Activated CD4-positive, alpha-beta T cell treated with anti-CD3 and anti-CD28 coated beads, Interleukin-2, amount 50 U/mL, for 4 hours (primary cell): ENCODE measurements around the gene SORCS2.

Experiments used
- DNase-seq, 2 experiments: peaks; one replicate each; pipeline ENCODE4 v3.0.0-alpha.2; 2020

Gene SORCS2

DNA sequence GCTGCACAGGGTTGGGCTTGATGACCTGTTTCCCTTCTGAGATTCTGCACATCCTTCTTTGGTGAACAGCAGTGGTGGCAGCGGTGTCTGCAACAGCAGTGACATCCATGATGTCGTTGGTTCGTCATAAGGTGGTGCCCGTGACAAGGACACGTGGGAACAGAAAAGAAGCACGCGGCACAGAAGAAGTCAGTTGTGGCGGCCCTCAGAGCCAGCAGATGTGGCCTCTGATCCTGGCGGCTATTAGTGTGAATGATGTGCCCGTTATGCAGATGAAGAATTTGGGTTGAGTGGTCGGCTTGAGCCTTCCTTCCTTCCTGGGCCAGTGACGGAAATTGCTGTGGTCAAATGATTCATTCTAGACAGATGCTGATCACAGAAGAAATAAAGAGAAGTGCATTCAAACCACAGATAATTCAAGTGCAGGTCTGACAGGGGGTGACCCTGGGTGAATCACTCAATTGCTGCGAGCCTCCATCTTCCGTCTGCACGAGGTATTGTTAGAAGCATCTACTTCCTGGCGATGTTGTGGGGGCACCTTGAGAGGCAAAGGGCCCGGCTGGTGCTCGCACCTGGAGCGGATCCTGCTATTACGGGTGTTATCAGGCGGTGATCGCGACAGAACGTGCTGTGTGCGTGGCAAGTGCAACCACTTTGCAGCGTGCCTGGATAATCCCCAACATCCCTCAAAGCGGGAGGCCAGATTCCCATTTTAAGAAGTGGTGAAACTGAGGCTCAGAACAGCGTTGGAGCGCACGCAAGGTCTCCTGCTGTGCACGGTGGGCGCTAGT, 457.6 kb downstream of the SORCS2 start:
- peak; percentile 8 to 20 for DNase-seq

DNA sequence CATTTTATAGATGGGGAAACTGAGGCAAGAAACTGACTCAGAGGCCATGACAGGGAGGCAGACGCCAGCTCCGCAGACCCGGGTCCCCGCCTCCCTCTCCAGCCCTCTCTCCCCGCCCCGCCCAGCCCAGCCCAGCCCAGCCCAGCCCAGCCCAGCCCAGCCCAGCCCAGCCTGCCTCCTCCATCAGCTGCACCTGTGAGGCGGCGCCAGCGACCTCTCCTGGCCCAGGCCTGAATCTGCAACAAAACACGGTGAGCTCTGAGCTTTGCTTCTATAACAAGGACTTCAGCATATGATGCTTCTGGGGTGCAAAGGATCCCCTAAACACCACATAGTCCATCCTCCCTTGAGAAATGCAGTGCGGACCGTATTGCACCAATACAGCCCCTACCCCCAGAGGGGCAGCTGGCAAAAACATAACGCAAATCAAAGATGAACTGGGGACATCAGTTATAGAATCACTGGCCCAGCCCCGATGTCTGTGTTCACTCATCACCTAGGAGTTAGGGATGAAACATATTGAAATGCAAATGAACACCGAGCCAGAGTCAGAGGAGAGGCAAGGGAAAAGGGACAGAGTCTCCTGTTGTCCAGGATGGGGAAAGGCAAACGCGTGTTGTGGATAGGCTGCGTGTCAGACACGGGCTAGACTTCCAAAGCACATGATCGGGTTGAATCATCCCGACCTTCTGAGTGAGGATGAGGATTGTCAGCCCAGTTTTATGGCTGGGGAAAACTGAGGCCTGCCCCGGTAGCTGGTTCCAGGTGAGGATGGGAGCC, 458.5 kb downstream of the SORCS2 start:
- no peak for DNase-seq

- no peak for DNase-seq
Measured at GRCh38 chr4:7651461-7651921, 459.2 kb downstream of the SORCS2 start.

DNA sequence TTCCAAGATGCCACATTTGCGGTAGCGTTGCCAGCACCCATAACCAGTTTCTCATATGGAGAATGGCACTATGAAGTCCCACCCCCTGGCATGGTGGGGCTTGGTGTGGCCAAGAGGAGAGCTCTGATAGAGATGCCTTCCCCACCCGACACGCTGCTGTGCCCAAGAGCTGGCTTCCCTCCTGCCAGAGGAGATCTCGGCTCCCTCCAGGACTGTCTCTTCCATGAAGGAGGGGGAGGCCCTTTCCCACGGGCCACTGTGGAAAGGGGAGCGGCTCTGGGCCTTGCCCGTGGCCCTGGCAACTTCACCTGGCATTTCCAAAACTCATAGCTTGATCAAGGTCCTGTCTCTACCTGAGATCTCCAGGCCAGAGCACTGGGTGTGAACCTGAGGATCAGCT, 459.7 kb downstream of the SORCS2 start:
- DNase-seq = no peak

DNA sequence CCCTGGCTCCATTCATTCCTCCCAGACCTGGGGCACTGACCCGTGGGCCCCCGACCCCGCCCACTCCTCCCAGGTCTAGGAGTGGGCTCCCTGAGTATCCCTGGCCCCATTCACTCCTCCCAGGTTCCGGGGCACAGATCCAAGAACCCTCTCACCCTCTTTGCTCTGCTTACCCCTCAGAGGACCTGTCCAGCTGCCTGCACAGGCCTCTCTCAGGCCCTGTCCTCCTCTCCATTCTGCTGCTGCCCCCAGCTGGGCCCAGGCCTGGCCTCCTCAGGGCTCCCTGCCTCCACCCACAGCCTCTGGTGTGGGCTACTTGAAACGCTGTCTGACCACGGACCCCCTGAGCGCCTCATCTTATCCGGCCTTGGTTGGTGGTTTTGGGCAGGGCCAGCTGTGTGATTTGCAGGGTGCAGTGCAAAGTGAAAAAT, 460.1 kb downstream of the SORCS2 start:
- no peak for DNase-seq

DNA sequence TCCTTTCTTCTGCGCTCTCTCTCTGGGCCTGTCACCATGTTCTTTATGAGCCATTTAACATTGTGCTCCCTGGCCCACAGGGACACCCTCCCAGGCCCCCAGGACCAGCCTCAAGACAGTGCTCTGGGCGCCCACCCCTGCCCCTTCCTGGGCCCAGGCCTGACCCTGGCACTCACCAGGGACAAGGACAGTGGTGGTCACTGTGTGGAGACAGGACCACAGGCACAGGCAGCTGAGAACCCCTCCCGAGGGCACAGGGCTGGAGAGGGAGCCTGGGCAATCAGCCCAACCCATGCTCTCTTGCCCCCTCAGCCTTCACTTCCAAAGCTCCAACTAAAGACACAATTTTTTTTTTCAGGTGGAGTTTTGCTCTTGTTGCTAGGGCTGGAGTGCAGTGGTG, 460.6 kb downstream of the SORCS2 start:
- no peak for DNase-seq

GRCh38 chr4:7653510-7654369, 461.4 kb downstream of the SORCS2 start:
- no peak for DNase-seq

GRCh38 chr4:7654550-7655445, 462.5 kb downstream of the SORCS2 start:
- no peak for DNase-seq

DNA sequence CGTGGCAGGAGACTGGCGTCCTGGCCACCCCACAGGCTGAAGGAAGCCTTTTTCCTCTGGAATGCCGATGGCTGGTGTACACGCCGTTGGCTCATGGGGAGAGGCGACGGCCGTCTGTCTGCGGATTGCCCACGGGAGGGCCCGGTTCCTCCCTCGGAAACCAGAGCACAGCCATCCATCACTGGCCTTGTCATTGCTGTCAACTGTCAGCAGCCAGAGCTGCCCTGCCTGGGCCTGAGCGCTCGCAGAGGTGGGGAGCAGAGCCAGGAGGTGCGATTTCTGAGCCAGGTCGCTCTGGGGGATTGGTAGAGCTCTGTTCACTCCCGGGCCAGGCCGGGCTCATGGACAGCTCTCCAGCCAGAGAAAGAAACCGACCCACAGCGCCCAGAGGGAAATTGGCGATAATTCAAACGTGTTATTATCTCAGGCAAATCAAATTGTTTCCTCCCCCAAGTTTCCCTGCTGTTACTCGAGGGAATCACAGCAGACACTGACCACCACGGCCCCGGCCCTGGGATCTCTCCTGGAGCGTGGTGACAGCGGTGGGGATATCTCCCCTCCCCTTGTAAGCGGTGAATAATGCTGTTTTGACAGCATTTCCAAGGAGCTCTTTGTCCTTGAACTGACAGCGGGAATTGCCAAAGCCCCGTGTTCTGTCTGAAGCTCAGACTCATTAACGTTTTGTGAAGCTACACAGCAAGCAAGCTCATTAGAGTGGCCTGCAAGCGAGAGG, 463.3 kb downstream of the SORCS2 start:
- DNase-seq = no peak

DNA sequence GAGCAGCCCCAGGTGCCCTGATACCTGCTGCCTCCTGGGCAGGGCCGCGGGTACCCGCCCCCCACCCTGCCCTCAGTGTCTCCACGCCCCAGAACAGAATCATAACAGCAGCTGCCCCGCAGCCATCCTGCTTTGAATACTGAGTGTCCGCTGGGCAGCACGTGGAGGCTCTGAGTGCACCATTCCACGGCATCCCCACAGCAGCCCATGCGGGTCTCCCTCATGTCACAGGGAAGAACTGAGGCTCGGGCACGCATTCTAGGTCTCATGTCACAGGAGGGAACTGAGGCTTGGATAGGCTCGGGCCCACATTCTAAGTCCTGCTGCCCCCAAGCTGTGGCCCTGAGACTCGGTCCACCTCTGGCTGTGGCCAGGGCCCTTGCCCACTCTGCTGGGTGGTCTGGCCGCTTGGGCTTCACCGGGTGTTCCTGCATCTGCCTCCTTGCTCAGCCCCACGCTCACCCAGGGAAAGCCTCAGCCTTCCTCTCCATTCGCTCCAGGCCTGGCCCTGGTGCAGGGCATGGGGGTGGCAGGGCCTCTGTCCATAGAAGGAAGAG, 464.0 kb downstream of the SORCS2 start:
- no peak for DNase-seq

DNA sequence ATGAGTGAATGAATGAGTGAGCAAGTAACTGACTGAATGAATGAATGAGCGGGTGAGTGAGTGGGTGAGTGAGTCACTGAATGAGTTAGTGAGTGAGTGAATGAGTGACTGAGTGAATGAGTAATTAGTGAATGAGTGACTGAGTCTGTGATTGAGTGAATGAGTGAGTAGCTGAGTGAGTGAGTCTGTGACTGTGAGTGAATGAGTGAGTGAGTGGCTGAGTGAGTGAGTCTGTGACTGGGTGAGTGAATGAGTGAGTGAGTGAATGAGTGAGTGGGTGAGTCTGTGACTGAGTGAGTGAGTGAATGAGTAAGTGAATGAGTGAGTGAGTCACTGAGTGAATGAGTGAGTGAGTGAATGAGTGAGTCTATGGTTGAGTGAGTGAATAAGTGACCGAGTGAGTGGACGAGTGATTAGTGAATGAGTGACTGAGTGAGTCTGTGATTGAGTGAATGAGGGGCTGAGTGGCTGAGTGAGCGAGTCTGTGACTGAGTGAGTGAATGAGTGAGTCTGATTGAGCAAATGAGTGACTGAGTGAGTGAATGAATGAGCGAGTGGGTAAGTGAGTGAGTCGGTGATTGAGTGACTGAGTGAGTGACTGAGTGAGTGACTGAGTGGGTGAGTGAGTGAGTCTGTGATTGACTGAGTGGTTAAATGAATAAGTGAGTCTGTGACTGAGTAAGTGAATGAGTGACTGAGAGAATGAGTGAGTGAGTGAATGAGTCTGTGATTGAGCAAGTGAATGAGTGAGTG, 465.4 kb downstream of the SORCS2 start:
- no peak for DNase-seq

GRCh38 chr4:7658341-7659204, 466.2 kb downstream of the SORCS2 start:
- no peak for DNase-seq

DNA sequence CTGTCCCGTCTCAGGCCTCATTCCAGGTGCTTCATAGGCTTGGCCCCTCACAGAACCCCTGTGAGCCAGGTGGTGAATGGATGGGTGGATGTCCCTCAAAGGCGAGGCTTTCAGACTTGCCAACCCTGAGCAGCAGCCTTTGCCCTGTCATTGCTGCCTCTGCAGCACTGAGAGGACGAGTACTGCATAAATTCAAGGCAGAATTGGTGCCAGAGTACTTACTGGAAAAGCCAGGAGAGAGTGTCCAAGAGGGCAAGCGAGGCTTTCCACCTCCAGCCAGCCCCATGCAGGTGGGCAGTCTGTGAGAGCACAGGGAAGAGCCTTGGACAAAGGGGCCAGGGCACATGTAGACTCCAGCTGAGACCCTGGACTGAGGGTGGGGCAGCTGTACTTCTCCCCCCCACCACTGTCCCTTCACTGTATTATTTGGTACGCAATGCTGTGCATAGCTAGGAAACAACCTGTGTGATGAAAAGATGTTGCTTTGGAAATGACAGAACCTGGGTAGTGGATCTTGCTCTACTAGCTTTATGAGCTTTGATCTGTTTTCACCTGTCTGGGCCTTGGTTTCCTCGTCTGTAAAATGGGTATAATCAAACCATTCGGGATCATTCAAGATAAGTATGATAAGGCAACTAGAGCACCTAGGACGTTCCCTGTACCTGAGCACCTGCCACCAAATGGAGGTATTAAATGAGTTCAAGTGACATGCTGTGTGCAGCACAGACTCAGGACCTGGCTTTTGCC, 467.3 kb downstream of the SORCS2 start:
- DNase-seq = no peak

GRCh38 chr4:7660176-7661039, 468.1 kb downstream of the SORCS2 start:
- DNase-seq = no peak

DNA sequence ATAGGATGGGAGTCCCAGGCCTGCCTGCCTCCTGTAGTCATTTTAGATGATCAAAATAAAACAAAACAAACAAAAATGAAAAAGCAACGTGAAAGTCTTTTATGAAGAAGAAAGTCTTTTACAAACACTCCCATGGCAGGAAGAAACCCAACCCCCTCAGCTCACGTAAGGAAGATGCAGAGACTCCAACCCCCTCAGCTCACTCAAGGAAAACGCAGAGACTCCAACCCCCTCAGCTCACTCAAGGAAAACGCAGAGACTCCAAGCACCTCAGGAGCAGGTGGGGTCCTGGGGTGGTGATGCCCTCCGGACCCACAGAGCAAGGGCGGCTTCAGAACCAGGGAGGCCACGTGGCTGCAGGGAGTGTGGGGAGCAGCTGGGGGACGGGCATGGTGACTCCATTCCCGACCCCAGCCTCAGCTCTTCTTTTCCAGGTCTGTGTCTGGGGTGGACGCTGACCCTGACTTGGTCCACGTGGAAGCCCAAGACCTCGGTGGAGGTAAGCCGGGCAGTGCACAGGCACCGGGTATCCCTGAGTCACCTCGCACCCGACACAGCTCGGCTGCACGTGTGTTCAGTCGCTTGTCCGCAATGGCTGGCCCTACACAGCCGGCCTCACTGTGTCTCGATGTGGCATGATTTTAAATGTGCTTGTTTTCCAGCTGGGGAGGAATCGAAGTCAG, 468.9 kb downstream of the SORCS2 start:
- DNase-seq = no peak

DNA sequence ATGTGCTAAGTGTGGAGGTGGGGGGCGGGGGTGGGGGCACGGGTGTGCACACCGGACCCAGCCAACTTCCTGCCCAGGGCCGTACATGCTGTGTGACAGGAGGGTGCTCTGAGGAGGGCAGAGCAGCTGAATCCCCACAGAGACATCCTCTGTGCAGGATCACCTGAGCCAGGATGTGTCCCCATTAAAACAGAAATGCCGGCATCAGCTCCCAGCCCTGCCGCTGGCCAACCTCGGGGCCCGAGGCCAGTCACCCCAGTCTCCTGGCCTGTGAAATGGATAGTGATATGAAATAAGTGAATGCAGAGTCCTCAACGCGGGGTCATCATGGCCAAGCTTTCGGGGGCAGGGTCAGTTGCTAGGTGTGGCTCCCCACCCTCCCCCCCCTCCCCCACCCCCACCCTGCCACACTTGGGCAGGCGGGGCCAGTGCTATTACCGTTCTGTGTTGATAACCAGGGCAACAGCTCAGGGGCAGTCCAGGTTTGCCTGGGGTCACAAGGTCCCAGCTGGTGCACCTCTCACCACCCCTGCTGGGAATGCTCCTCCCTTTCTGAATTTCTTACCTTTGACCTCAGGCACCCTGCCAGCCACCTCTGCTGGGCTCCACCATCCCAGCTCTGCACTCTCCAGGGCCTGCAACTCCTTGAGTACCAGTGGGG, 469.6 kb downstream of the SORCS2 start:
- DNase-seq = no peak
